Subcutaneous adipose tissue (tissue), 4 donors: Measurements from ENCODE around the gene SUGP2. TPM values are rescaled to one million over a fixed set of nuclear protein-coding genes. Genes with fewer than 3 reads are reported as not detected.

Source experiments
- total RNA-seq, 4 donors: library from RNA; depleted of rRNA; stranded (reverse); fragments of >200 nt; gene quantifications; one replicate each; pipeline ENCODE4 v1.1.0, GENCODE V29; 2016

SUGP2 gene
- total RNA-seq, 4 donors from 2014 or later = 29.2 to 59.5 (median 42.2) TPM

Other genes with a start within 250 kb of the SUGP2 start
- gene COMP, start 242.2 kb downstream of the SUGP2 start, total RNA-seq = 10 to 100 TPM in 3 of 4 donors, 1 to 10 TPM in 1; 6.2 to 48.0 (median 14.2) TPM
- 100 to 1,000 TPM in 1 of 4 donors, 10 to 100 TPM in 3; 39.8 to 115 (median 68.3) TPM for gene UPF1, start 201.6 kb downstream of the SUGP2 start, total RNA-seq
- gene CERS1, start 137.4 kb downstream of the SUGP2 start, total RNA-seq = not detected
- gene COPE, start 114.1 kb downstream of the SUGP2 start, total RNA-seq = 100 to 1,000 TPM in 3 of 4 donors, 10 to 100 TPM in 1; 97.3 to 164 (median 144) TPM
- gene DDX49, start 113.8 kb downstream of the SUGP2 start, total RNA-seq = 10 to 100 TPM; 17.0 to 38.2 (median 28.9) TPM
- 10 to 100 TPM in 3 of 4 donors, 1 to 10 TPM in 1; 7.5 to 60.2 (median 41.1) TPM for gene HOMER3, start 92.3 kb downstream of the SUGP2 start, total RNA-seq
- 10 to 100 TPM; 12.6 to 28.2 (median 18.6) TPM for gene ARMC6, start 86 bp upstream of the SUGP2 start, total RNA-seq
- 10 to 100 TPM in 2 of 4 donors, 1 to 10 TPM in 2; 4.1 to 17.3 (median 8.1) TPM for gene SLC25A42, start 30.5 kb upstream of the SUGP2 start, total RNA-seq
- 10 to 100 TPM in 3 of 4 donors, 1 to 10 TPM in 1; 9.5 to 21.1 (median 10.2) TPM for gene TMEM161A, start 105.0 kb upstream of the SUGP2 start, total RNA-seq
- gene MEF2B, start 136.7 kb upstream of the SUGP2 start, total RNA-seq = under 1 TPM in 1 of 4 donors, not detected in 3; 0.88 TPM
- 10 to 100 TPM in 2 of 4 donors, 1 to 10 TPM in 2; 3.6 to 26.2 (median 10.0) TPM for gene BORCS8, start 158.6 kb upstream of the SUGP2 start, total RNA-seq
- 10 to 100 TPM; 34.5 to 45.4 (median 39.6) TPM for gene RFXANK, start 158.7 kb upstream of the SUGP2 start, total RNA-seq
- 10 to 100 TPM in 2 of 4 donors, 1 to 10 TPM in 2; 7.0 to 16.3 (median 11.9) TPM for gene NR2C2AP, start 169.9 kb upstream of the SUGP2 start, total RNA-seq
- not detected for gene NCAN, start 178.4 kb upstream of the SUGP2 start, total RNA-seq
- under 1 TPM in 2 of 4 donors, not detected in 2; 0.82 to 0.88 TPM for gene TM6SF2, start 239.8 kb upstream of the SUGP2 start, total RNA-seq